OCI-M2 (cell line): ENCODE data around the gene ASIC5.
"Not testable (repeated sequence)": the region's sequence is repeated elsewhere in the genome, so short reads cannot be mapped to it uniquely, and the experiment has no call there.

Experiments used
- DNase-seq: peaks from one replicate; lab custom pipeline; 2025; ENCODE audit not compliant: unreplicated experiment; lab: John Stamatoyannopoulos, UW

ASIC5 gene

GRCh38 chr4:155866177-155866576 lies at the start of gene ASIC5:
Gene ASIC5 (minus strand): TSS chr4:155866277. CDS start chr4:155866226, 51 bp downstream.
- DNase-seq, result no peak

DNA sequence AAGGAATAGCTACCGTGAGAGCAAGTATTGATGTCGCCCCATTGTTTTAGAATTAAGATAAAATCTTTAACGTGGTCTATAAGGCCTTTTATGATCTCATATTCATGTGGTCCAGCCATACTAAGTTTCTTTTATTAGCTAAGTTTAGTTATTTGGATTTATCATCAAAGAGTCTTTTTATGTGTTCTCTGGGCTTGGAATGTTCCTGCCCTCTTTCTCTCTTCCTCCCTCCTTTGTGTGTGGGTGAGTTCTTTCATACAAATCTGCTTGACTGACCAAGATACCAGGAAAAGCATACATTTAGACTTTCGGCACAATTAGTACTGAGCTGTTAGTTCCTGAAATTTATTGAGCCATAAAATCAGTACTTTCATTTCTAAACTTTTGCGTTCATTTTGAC lies 48.7 kb upstream of the ASIC5 start:
- no peak for DNase-seq

GRCh38 chr4:155911905-155912304 lies 45.8 kb upstream of the ASIC5 start:
- no peak for DNase-seq

DNA sequence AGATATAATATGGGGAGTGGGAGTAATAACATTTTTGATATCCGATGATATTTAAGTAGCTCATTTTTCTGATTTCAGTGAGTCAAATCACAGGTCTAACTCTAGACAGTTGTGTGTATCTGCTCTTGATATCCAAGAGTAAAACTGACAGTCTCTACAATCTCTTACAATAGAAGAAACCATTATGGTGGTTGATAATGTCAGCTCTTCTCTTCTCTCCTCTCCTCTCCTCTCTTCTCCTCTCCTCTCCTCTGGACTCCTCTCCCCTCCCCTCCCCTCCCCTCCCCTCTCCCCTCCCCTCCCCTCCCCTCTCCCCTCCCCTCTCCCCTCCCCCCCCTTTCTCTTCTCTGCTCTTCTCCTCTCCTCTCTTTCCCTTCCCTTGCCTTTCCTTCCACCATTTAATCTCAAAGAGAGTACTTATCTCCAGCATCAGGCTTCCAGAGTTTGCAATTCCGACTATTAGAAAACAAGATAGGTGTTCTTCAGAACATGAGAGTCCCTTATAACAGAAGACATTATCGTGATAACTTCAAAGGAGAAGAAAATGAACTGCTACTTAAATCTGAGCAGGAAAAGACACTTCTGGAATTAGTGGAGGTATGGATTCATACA lies 43.6 kb upstream of the ASIC5 start:
- DNase-seq, result no peak

DNA sequence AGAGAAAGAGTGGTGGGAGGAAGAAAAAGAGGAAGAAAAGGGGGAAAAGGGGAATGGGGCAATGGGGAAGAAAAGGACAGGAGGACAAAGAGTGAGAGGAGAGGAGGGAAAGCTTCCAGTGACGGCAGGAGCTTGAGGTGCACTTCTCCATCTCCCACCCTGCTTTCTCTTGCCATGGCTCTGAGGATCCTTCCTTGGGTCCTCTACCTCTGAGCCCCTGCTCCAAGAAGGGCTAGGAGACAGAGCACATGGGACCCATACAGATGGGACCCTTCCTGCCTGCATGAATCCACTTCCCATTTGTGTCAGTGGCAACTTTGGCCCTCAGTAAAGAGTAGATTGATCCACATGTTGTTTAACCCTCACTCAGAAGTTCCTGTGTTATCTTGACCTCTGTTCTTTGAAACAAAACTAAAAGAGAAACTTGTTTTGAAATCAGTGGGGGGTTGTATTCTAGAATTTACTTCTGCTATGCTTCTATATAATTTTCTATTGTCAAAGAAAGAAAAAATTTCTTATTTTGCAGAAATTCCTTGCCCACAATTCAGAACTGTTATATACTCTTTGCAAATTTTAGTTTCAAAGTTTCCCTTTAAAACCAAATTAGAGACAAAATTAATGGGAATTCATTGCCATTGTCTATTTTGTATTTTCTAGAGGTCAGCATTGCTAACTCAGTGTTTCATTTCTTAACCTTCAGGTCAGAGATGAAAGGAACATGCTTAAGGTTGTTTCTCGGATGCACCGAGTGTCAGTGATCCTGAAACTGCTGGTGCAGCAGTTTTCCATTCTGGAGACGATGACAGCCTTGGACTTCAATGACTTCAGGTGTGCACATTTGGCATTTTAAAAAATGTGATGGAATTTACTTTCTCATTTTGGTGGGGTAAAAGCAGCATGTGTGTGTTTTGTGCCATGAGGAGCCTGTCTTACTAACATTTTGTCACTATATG lies 42.4 kb upstream of the ASIC5 start:
- DNase-seq, result no peak

DNA sequence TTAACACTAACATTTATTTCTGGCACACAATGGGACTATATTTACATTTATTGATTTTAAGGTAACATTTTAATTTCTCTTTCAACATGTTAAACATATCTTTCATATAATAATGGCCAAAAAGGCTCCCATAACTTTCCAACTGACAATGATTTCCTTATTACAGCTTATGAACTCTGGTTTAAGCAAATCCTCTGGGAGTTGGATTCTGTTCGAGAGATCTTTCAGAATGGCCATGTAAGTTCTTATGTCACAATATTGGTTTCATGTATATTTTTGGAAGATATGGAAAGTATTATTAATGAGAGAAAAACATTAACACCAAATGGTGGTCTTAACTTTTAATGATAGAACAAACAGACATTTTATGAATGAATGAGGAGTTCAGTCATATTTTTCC lies 41.5 kb upstream of the ASIC5 start:
- no peak for DNase-seq

DNA sequence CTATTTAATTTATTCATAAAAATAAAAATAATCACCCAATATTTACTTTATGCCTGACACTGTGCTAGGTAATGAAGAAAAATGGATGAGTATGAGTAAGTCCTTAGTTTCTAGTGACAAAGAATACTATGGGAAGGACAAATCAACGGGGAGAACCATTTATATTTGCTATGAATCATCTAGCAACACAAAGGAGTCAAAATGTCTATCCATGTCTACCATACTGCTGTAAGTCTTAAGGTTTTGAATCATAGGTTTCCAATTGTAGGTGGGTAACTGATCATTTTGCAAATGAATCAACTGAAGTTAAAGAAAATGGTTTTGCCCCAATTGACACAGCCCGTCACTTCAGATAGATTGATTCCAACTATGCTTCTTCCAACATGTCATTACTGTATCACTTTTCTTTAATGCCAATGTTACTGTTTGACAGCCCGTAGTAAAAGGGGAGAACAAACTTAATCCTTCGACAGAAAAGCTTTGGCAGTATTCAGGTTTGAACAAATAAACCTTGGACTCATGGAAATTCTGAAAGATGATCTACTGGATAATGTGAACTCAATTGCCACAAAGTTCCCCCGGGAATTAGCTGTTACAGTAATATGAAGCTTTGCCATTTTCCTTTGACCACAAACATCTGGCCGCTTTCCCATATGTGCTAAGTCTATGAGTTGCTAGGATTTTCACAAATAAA lies 40.6 kb upstream of the ASIC5 start:
- no peak for DNase-seq

- no peak for DNase-seq
These were observed 38.3 kb upstream of the ASIC5 start for GRCh38 chr4:155904331-155904730.

DNA sequence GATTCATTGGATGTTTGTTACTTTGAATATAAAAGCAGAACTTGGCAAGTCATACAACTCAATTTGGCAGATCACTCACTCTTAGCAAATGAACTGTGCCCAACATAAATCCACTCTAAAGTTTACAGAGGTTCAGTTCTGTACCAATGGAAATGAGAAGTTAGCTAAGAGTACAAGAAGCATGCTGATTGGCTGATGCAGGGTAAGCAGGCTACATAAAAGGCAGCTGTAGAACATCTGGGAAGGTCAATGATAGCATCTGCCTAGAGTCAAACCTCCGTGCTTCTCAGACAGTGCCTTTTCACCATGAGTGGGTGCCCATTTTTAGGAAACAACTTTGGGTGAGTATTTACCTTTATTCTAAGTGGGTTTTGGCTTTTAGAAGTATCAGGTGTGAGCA lies 37.4 kb upstream of the ASIC5 start, which contains the start of gene TDO2:
TSS of gene TDO2 (plus strand) at position 244 of the 400 bp plus-strand sequence. CDS start at position 307, 63 bp downstream.
- DNase-seq, result no peak

- DNase-seq, result no peak
These were observed 34.9 kb upstream of the ASIC5 start for GRCh38 chr4:155901013-155901412.

DNA sequence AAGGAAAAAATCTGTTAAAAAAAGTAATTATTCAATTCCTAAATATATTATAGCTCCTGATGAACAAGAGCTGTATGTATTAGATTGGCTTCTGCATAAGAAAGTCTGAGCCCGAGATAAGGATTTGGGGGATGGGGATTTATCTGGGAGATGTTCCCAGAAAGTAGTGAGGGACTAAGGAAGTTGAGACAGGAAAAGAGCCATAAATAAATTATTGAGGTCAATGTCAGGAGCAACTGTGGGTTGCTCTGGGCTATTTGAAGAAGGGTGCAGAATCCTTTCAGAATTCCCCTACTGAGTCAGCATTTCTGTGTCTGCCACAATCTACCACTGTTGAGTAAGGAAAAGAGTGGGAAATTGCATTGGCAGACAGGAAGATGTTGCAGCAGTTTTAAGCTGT lies 34.3 kb upstream of the ASIC5 start:
- DNase-seq, result no peak

DNA sequence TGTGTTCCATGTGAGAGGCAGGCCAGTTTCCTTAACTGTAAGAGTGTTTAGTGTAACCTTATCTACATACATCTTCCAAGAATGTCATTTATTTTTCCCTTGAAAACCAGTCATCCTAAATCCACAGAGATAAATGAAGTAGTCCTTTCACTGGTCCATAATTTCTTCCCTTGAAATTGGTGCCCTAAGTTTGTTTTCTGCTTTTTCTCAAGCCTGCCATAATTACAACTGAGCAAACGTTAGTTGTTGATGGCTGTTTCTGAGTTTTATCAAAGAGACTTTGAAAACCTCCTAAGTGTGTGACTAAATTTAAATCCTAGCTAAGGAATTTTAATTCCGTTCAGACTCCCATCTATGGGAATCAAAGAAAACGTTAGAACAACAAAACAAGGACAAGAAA lies 33.8 kb upstream of the ASIC5 start:
- no peak for DNase-seq

DNA sequence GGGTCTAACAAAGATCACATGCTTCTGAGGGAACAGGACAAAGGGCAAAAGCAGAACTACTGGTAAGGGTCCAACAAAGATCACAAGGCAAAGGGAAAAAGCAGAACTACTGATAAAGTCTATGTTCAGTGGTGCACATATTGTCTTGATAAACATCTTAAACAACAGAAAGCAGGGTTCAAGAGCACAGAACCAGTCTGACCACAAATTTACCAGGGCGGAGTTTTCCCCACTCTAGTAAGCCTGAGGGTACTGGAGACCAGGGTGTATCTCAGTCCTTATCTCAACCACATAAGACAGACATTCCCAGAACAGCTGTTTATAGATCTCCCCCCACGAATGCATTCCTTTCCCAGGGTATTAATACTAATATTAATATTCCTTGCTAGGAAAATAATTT lies 32.3 kb upstream of the ASIC5 start:
- DNase-seq, result not testable (repeated sequence)

DNA sequence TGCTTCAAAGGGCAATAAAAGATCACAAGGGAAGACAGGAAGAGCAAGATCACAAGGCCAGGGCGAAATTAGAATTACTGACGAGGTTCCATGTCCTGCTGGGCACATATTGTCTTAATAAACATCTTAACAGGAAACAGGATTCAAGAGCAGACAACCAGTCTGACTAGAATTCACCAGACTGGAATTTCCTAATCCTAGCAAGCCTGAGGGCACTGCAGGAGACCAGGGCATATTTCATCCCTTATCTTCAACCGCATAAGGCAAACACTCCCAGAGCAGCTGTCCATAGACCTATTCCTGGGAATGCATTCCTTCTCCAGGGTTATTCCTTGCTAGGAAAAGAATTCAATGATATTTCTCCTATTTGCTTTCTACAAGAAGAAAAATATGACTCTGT lies 25.0 kb upstream of the ASIC5 start:
- DNase-seq, result no peak

DNA sequence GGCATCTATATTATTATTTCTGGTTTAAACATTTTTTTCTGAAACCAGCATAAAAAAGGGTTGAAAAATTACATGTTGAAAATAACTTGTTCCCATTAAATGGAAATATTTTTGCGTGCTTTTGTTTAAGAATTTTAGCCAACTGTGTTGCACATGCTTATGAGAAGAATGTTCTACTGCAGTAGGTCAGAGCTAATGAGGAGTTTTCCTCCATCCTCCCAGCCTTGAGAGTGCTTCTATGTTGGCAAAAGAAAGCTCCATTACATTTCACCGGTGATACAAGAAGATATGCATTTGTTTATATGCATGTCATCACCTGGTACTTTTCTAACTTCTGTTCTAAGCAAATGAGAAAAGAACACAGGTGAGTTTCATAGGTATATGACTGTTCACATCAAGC lies 23.9 kb upstream of the ASIC5 start:
- no peak for DNase-seq

DNA sequence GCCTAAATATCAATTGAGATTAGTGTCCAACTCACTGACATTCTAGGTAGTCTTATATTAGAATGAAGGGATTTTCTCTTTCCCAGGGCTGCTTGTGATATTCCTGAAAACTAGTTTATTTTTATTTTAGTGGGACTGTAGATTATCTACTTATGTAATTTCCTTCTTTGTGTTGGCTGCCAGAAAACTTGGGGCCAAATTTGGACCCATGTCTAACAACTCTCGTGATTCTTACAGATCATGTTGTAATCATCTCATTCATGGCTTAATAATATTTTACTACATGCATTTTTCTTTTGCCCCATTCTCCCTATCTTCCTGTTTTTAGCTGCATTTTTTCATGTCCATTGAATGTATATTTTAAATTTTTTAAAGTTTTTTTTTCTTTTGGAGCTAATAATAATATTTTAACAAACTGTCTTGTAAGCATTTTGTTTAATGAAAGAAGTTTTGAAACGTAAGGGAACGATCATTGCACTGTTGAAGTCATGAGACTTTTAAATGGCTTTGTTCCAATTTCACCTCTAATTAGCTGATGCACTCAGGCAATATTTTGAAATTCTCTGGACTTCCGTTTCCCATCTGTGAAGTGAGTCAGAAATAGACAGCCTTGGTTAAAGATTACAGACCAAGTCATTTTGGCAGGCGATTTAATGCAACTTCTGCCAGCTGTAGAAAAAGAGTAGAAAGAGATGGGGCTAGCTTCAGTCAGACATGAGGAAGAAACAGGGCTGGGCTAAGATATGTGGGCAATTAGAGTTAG lies 23.1 kb upstream of the ASIC5 start:
- no peak for DNase-seq

DNA sequence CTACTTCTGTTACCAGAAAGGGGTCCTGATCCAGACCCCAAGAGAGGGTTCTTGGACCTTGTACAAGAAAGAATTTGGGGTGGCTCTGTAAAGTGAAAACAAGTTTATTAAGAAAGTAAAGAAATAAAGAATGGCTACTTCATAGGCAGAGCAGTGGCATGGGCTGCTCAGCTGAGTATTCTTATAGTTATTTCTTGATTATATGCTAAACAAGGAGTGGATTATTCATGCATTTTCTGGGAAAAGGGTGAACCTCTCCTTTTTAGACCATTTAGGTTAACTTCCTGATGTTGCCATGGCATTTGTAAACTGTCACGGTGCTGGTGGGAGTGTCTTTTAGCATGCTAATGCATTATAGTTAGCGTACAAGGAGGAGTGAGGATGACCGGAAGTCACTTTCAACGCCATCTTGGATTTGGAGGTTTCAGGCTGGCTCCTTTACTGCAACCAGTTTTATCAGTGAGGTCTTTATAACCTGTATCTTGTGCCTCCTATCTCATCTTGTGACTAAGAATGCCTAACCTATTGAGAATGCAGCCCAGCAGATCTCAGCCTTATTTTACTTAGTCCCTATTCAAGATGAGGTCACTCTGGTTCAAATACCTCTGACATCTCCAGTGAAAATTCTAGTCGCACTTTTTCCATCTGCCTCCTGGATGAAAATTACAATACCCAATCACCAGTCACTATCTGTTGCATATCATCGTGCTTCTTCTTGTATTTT lies 21.9 kb upstream of the ASIC5 start:
- no peak for DNase-seq

DNA sequence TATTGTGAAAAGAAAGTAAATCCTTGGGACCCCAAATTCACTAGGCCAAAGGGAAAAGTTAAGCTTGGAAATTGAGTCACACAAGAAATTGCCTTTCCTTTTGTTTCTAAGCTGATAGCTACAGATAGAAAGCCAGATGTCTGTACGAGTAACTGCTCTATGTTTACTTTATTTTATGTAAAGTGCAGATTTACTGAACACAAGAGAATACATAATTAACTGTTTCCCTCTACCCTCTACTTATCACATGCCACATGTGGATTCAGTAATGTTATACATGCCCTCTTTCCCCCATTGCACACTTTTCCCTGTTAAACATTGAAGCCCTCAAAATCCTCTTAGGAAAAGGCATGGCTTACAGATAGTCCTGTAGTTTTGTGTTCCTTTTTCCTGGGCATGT lies 21.0 kb upstream of the ASIC5 start:
- no peak for DNase-seq

DNA sequence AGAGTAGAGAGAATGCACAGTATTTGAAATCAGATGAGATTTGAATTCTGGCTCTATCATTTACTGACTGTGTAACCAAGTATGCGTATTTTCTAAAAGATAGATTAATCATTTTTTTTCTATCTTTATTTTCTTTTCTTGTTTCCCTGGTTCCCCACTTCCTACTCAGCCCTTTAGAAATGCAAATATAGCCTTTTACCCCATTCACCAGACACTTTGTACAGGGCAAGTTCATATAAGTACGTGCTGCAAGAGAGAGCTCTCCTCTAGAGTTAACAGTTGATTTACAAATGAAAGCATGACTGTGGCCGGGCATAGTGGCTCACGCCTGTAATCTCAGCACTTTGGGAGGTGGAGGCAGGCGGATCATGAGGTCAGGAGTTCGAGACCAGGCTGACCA lies 19.6 kb upstream of the ASIC5 start:
- DNase-seq, result no peak

- DNase-seq, result no peak
These were observed 17.8 kb upstream of the ASIC5 start for GRCh38 chr4:155883895-155884294.
